Omental fat pad (tissue), 4 donors: ENCODE measurements around the gene CSRP1. TPM values are rescaled to one million over a fixed set of nuclear protein-coding genes. Genes with fewer than 3 reads are reported as not detected.

ENCODE experiments used
- ATAC-seq: fragments of 150-250 bp; one replicate; pipeline ENCODE4 v1.9.1; 2016; ENCODE audit warnings: mild to moderate bottlenecking, moderate library complexity; ENCODE audit not compliant: low FRiP score
- DNase-seq: peaks from one replicate; pipeline ENCODE4 v3.0.0-alpha.2; 2019; ENCODE audit warnings: low spot score
- CTCF ChIP-seq, 3 donors: fragments of 450-650 bp; IDR thresholded peaks; one replicate each; pipeline ENCODE4 v1.5.1; 2016 to 2017; ENCODE audit warnings: antibody characterized with exemption in 3 of 3, mild to moderate bottlenecking in 3 of 3, moderate library complexity in 2 of 3
- total RNA-seq, 4 donors: library from RNA; depleted of rRNA; stranded (reverse); fragments of >200 nt; gene quantifications; one replicate each; pipeline ENCODE4 v1.1.0, GENCODE V29; 2016

CSRP1 gene
- total RNA-seq, 4 donors from 2014 or later = 258 to 670 (median 416) TPM

GRCh38 chr1:201454608-201455007, 52.3 kb downstream of the CSRP1 start:
- no peak for ATAC-seq
- no peak for TF ChIP-seq CTCF (IDR thresholded peaks at IDR 0.05)
- no peak for DNase-seq

- TF ChIP-seq CTCF (IDR thresholded peaks at IDR 0.05) = no peak
- no peak for DNase-seq
- no peak for ATAC-seq
Observed at GRCh38 chr1:201452866-201453265, 54.1 kb downstream of the CSRP1 start.

- TF ChIP-seq CTCF (IDR thresholded peaks at IDR 0.05) = no peak
- ATAC-seq = peak; percentile 61
- DNase-seq = no peak
Observed at GRCh38 chr1:201450721-201451291, 56.1 kb downstream of the CSRP1 start.

- ATAC-seq (no peak), DNase-seq (no peak)
- no peak for TF ChIP-seq CTCF (IDR thresholded peaks at IDR 0.05)
Observed at GRCh38 chr1:201448990-201449389, 57.9 kb downstream of the CSRP1 start.

GRCh38 chr1:201447903-201448871, 58.7 kb downstream of the CSRP1 start:
- ATAC-seq = peak; percentile 80
- peak; percentile 60 for DNase-seq
- TF ChIP-seq CTCF (IDR thresholded peaks at IDR 0.05) = peak in 1 of 3 donors; percentile 5

GRCh38 chr1:201445310-201445709, 61.6 kb downstream of the CSRP1 start:
- DNase-seq (no peak), ATAC-seq (no peak)
- no peak for TF ChIP-seq CTCF (IDR thresholded peaks at IDR 0.05)
